ENCODE results near the gene LRRC15. TPM values are rescaled to one million over a fixed set of nuclear protein-coding genes. Genes with fewer than 3 reads are reported as not detected.

LRRC15 gene
- total and polyA plus RNA-seq, 5 donors = 0.03 to 0.07 (median 0.06) TPM; not detected in 1

- H3K27ac ChIP-seq (ENCODE audit: low read length) = no peak overlapping the region
- DNase-seq = no peak
These were observed 15.0 kb upstream of the LRRC15 start for GRCh38 chr3:194384569-194385001.

GRCh38 chr3:194384156-194384555 is 14.6 kb upstream of the LRRC15 start:
- no peak overlapping the region for H3K4me3 ChIP-seq (ENCODE audit: low read length)
- DNase-seq (no peak), ATAC-seq (no peak)
- H3K4me1 ChIP-seq (ENCODE audit: control insufficient read depth, insufficient read depth, low read length) = no peaks in the 10 kb centered on the region
- 71% methylated on average over 6 of the region's 6 CpGs for WGBS
- no peaks in the 10 kb centered on the region for H3K9me3 ChIP-seq (ENCODE audit: control insufficient read depth, low read length)
- intact Hi-C loops (cut with DNase I) = no loop called here
- no peak overlapping the region for H3K27ac ChIP-seq (ENCODE audit: low read length)
- H3K27me3 ChIP-seq (ENCODE audit: control insufficient read depth, insufficient read depth) = no peaks in the 10 kb centered on the region

More at GRCh38 chr3:194384569-194385001, 15.0 kb upstream of the LRRC15 start:
- no peak overlapping the region for H3K4me3 ChIP-seq (ENCODE audit: low read length)
- H3K9me3 ChIP-seq (ENCODE audit: control insufficient read depth, low read length) = no peaks in the 10 kb centered on the region
- no peaks in the 10 kb centered on the region for H3K4me1 ChIP-seq (ENCODE audit: control insufficient read depth, insufficient read depth, low read length)
- 94% methylated on average over 12 of the region's 12 CpGs for WGBS
- no peak for ATAC-seq
- no peaks in the 10 kb centered on the region for H3K27me3 ChIP-seq (ENCODE audit: control insufficient read depth, insufficient read depth)
- intact Hi-C loops (cut with DNase I) = no loop called here

- ATAC-seq (no peak), DNase-seq (no peak)
- Histone ChIP-seq H3K9me3 (ENCODE audit: control insufficient read depth, low read length) (no peaks in the 10 kb centered on the region), H3K4me3 (ENCODE audit: low read length) (no peak overlapping the region), H3K27me3 (ENCODE audit: control insufficient read depth, insufficient read depth) (no peaks in the 10 kb centered on the region), H3K4me1 (ENCODE audit: control insufficient read depth, insufficient read depth, low read length) (no peaks in the 10 kb centered on the region), H3K27ac (ENCODE audit: low read length) (no peak overlapping the region)
- 89% methylated on average over 14 of the region's 14 CpGs for WGBS
- intact Hi-C loops (cut with DNase I) = no loop called here
These were observed 13.9 kb upstream of the LRRC15 start for GRCh38 chr3:194383276-194383940.

GRCh38 chr3:194382892-194383223 is 13.3 kb upstream of the LRRC15 start:
- Histone ChIP-seq H3K4me3 (ENCODE audit: low read length) (no peak overlapping the region), H3K9me3 (ENCODE audit: control insufficient read depth, low read length) (no peaks in the 10 kb centered on the region), H3K27ac (ENCODE audit: low read length) (no peak overlapping the region), H3K4me1 (ENCODE audit: control insufficient read depth, insufficient read depth, low read length) (no peaks in the 10 kb centered on the region), H3K27me3 (ENCODE audit: control insufficient read depth, insufficient read depth) (no peaks in the 10 kb centered on the region)
- intact Hi-C loops (cut with DNase I) = no loop called here
- DNase-seq (no peak), ATAC-seq (no peak)
- 71% methylated on average over 9 of the region's 9 CpGs for WGBS

- Histone ChIP-seq H3K9me3 (ENCODE audit: control insufficient read depth, low read length) (no peaks in the 10 kb centered on the region), H3K27ac (ENCODE audit: low read length) (no peak overlapping the region), H3K27me3 (ENCODE audit: control insufficient read depth, insufficient read depth) (no peaks in the 10 kb centered on the region), H3K4me1 (ENCODE audit: control insufficient read depth, insufficient read depth, low read length) (no peaks in the 10 kb centered on the region), H3K4me3 (ENCODE audit: low read length) (no peak overlapping the region)
- whole genome bisulfite sequencing = 76% methylated on average over 20 of the region's 20 CpGs
- ATAC-seq (no peak), DNase-seq (no peak)
- intact Hi-C loops (cut with DNase I) = no loop called here
These were observed 12.8 kb upstream of the LRRC15 start for GRCh38 chr3:194382196-194382891.

- H3K27ac ChIP-seq (ENCODE audit: low read length) = no peak overlapping the region
- intact Hi-C loops (cut with DNase I) = no loop called here
- H3K4me1 ChIP-seq (ENCODE audit: control insufficient read depth, insufficient read depth, low read length) = no peaks in the 10 kb centered on the region
- ATAC-seq (peak in 1 of 2 donors; percentile 30), DNase-seq (no peak)
- no peak overlapping the region for H3K4me3 ChIP-seq (ENCODE audit: low read length)
- WGBS = 48% methylated on average over 17 of the region's 17 CpGs
- no peaks in the 10 kb centered on the region for H3K9me3 ChIP-seq (ENCODE audit: control insufficient read depth, low read length)
- no peaks in the 10 kb centered on the region for H3K27me3 ChIP-seq (ENCODE audit: control insufficient read depth, insufficient read depth)
These were observed 11.9 kb upstream of the LRRC15 start for GRCh38 chr3:194381460-194381875.

GRCh38 chr3:194380326-194380725 is 10.8 kb upstream of the LRRC15 start:
- H3K4me1 ChIP-seq (ENCODE audit: control insufficient read depth, insufficient read depth, low read length) = no peaks in the 10 kb centered on the region
- ATAC-seq (no peak), DNase-seq (no peak)
- H3K9me3 ChIP-seq (ENCODE audit: control insufficient read depth, low read length) = no peaks in the 10 kb centered on the region
- 80% methylated on average over 7 of the region's 7 CpGs for WGBS
- intact Hi-C loops (cut with DNase I) = no loop called here
- H3K27me3 ChIP-seq (ENCODE audit: control insufficient read depth, insufficient read depth) = no peaks in the 10 kb centered on the region
- H3K27ac ChIP-seq (ENCODE audit: low read length) = no peak overlapping the region
- no peak overlapping the region for H3K4me3 ChIP-seq (ENCODE audit: low read length)

GRCh38 chr3:194379651-194380050 is 10.1 kb upstream of the LRRC15 start:
- Histone ChIP-seq H3K9me3 (ENCODE audit: control insufficient read depth, low read length) (no peaks in the 10 kb centered on the region), H3K27ac (ENCODE audit: low read length) (no peak overlapping the region), H3K27me3 (ENCODE audit: control insufficient read depth, insufficient read depth) (no peaks in the 10 kb centered on the region), H3K4me3 (ENCODE audit: low read length) (no peak overlapping the region), H3K4me1 (ENCODE audit: control insufficient read depth, insufficient read depth, low read length) (no peaks in the 10 kb centered on the region)
- DNase-seq = no peak
- 83% methylated on average over 9 of the region's 9 CpGs for WGBS
- no peak for ATAC-seq
- intact Hi-C loops (cut with DNase I) = no loop called here

GRCh38 chr3:194379231-194379630 is 9.7 kb upstream of the LRRC15 start:
- 94% methylated on average over 6 of the region's 6 CpGs for WGBS
- no peaks in the 10 kb centered on the region for H3K9me3 ChIP-seq (ENCODE audit: control insufficient read depth, low read length)
- ATAC-seq (no peak), DNase-seq (no peak)
- H3K4me1 ChIP-seq (ENCODE audit: control insufficient read depth, insufficient read depth, low read length) = no peaks in the 10 kb centered on the region
- intact Hi-C loops (cut with DNase I) = no loop called here
- H3K4me3 ChIP-seq (ENCODE audit: low read length) = no peak overlapping the region
- no peaks in the 10 kb centered on the region for H3K27me3 ChIP-seq (ENCODE audit: control insufficient read depth, insufficient read depth)
- H3K27ac ChIP-seq (ENCODE audit: low read length) = no peak overlapping the region

GRCh38 chr3:194377708-194378107 is 8.2 kb upstream of the LRRC15 start:
- no peaks in the 10 kb centered on the region for H3K4me1 ChIP-seq (ENCODE audit: control insufficient read depth, insufficient read depth, low read length)
- no peak overlapping the region for H3K4me3 ChIP-seq (ENCODE audit: low read length)
- H3K27ac ChIP-seq (ENCODE audit: low read length) = no peak overlapping the region
- H3K27me3 ChIP-seq (ENCODE audit: control insufficient read depth, insufficient read depth) = no peaks in the 10 kb centered on the region
- WGBS = 86% methylated on average over 1 of the region's 1 CpG
- intact Hi-C loops (cut with DNase I) = no loop called here
- H3K9me3 ChIP-seq (ENCODE audit: control insufficient read depth, low read length) = no peaks in the 10 kb centered on the region
- ATAC-seq (no peak), DNase-seq (no peak)

GRCh38 chr3:194376241-194376560 is 6.7 kb upstream of the LRRC15 start:
- Histone ChIP-seq H3K4me1 (ENCODE audit: control insufficient read depth, insufficient read depth, low read length) (no peaks in the 10 kb centered on the region), H3K4me3 (ENCODE audit: low read length) (no peak overlapping the region), H3K27ac (ENCODE audit: low read length) (no peak overlapping the region), H3K27me3 (ENCODE audit: control insufficient read depth, insufficient read depth) (no peaks in the 10 kb centered on the region), H3K9me3 (ENCODE audit: control insufficient read depth, low read length) (no peaks in the 10 kb centered on the region)
- no peak for ATAC-seq
- WGBS = 76% methylated on average over 10 of the region's 10 CpGs
- intact Hi-C loops (cut with DNase I) = no loop called here
- DNase-seq = no peak

Measured in right cardiac atrium (tissue), 5 donors.